Measurements from ENCODE around the gene BRAT1.

BRAT1 gene

DNA sequence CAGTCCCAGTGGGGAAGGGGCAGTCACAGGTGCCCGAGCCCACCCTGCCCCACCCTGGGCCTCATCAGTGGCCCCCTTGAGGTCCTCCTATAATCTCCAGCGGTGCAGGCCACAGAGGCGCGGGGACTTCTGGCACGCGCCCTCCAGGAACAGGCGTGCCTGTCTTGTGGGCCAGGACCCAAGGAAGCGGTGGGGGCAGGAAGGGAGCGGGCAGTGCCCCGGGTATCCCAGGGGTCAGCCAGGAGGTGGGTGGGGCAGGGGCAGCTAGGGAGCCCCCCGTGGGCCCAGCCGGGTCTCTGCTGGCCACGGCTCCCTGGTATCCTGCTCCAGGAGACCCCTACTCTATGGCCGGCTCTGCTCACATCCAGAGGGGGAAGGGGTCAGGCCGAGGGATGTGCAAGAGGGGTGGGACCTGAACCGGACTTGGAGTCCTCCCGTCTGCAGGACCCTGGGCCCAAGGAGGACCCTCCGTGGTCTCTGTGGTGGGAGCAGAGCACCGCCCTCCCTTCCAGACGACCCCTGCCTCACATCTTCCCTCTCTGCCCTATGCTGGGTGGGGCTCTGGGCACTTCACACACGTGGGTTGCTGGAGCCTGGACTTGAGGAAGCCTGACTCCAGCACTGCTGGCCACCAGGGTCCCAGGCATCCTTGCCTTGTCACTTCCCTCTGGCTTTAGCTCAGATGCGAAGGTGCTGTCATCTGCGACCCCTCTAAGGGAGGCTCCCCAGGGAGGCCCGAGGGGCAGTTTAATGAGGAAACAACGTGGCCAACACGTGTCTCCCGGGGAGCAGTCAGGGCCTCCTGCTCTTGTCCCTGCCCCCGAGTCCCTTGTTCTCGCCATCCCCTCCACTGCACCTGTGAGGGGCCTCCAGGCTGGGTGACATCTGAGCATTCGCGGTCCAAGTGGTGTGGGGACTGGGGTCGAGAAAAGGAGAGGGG lies 60.9 kb downstream of the BRAT1 start:
- no peak for DNase-seq

DNA sequence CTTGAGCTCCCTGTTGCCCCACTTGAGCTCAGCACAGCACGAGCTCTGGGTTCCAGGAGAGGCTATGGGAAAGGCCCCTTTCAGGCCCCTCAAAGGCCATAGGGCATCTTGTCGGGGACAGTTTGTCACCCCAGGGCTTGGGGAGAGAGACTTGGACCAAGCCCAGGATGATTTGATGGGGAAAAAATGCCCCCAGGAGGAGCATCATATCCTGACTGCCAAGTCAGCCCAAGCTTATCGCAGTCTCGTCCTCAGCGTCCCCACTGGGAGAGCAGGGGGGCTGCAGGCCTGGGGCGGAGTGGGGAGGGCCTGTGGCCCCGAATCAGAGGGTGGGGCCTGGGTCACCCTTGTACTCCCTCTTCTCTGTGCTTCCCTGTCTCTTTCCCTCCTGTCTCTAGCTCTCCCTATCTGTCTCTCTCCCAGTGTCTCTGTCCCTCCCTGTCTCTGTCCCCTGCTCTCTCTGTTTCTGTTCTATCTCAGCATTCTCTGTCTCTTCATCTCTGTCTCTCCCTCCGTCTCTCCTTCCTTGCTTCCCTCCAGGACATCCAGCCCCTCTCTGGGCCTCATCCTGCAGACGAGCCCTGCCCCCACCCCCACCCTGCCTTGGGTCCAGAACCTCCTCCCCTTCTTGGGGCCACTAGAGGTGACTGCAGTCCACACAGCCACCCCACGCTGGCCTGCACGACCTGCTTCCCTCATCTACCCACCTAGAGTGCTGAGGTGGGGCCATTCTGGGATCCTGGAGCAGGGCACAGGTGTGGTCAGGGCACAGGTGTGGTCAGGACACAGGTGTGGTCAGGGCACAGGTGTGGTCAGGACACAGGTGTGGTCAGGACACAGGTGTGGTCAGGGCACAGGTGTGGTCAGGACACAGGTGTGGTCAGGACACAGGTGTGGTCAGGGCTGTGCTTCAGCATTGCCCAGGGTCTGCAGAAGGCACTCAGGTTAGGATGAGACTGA lies 61.8 kb downstream of the BRAT1 start:
- DNase-seq: no peak

DNA sequence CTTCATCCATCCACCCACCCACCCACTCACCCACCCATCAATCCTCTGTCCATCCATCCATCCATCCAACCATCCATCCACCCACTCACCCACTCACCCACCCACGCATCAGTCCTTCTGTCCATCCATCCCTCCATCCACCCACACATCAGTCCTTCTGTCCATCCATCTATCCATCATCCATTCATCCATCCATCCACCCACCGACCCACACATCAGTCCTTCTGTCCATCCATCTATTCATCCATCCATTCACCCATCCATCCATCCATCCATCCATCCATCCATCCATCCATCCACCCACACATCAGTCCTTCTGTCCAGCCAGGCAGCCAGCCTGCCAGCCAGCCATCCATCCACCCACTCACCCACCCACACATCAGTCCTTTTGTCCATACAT lies 63.3 kb downstream of the BRAT1 start:
- DNase-seq: no peak

DNA sequence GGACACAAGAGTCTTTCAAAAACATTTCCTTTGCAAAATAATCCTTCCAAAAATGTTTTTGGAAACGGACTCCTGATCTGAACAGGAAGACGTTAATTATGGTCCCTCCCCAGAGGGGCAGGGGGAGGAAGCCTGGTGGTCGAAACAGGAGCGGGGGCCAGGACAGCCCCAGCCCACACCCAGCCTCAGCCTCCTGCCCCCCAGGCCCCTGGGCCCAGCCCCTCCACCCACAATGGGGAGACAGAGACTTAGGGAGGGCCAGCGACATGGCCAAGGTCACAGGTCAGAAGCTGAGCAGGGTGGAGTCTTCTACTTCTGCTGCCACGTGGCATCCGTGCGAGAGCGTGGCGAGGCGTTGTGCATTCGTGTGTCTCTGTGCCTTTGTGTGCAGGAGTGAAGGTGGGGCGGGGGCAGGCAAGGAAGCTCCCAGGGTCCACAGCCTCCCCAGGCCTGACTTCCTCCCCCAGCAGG lies 65.1 kb downstream of the BRAT1 start:
- no peak for DNase-seq

DNA sequence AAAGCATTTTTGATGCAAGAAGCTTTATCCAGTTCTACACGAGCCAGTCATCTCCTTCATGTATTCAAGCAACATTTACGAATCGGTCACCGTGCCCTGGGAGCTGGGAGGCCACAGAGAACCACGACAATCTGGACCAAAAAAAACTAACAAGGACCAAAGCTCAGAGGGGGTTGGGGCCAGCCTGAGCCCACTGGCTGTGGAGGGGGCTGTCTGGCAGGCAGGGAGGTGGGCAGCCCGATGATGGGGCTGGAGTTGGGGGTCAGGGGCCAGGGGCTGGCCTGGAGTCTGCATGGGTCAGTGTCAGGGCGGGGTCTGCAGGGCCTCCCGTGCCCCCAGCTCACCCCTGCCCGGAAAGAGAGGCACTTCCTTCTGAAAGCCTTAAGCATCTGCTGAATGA lies 66.6 kb downstream of the BRAT1 start:
- DNase-seq: no peak

DNA sequence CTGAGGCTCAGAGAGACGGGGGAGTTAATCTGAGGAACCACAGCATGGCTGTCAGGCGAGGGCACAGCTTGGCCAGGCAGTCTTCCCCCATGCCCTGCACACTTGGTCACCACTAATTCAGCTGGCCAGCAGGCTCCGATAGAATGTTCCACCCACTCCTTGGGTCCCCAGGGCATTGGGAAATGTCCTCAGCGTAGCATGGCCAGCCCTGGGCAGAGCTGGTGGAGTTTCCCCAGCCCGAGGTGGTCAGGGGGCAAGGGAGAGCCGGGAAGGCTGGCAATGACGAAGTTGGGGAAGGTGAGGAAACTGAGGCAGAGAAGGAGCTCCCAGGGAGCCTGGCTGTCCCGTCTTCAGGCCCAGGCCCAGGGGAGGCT lies 67.1 kb downstream of the BRAT1 start:
- no peak for DNase-seq
